SK-N-SH treated with all-trans-retinoic acid at 6 μM for 48 hours (cell line): Measurements from ENCODE around the gene TIA1.
"Not testable (repeated sequence)": the region's sequence is repeated elsewhere in the genome, so short reads cannot be mapped to it uniquely, and the experiment has no call there.

Experiments used
- ATAC-seq: fragments of 200-7000 bp; cut with Tn5 transposase; 3 replicates; pipeline ENCODE4 v1.9.1; 2020; ENCODE audit warnings: mild to moderate bottlenecking, moderate library complexity
- ARNTL ChIP-seq: fragments of 450-650 bp; formaldehyde crosslinking; IDR thresholded peaks from 2 replicates; pipeline ENCODE4 v1.5.0; 2020; ENCODE audit warnings: low read depth, mild to moderate bottlenecking, moderate library complexity, borderline replicate concordance
- BACH2 ChIP-seq: fragments of 250-450 bp; sonication (Bioruptor Pico); IDR thresholded peaks from 2 replicates; pipeline ENCODE4 v1.9.0; 2021; ENCODE audit warnings: mild to moderate bottlenecking, borderline replicate concordance
- CREB5 ChIP-seq: fragments of 250-450 bp; sonication (Bioruptor Pico); IDR thresholded peaks from 2 replicates; pipeline ENCODE4 v1.5.1; 2020; ENCODE audit warnings: low read depth, mild to moderate bottlenecking, moderate library complexity
- CSDC2 ChIP-seq: fragments of 250-450 bp; sonication (Bioruptor Pico); IDR thresholded peaks from 2 replicates; pipeline ENCODE4 v1.5.0; 2020; ENCODE audit warnings: mild to moderate bottlenecking, moderate library complexity
- CSRNP3 ChIP-seq: fragments of 250-450 bp; sonication (Bioruptor Pico); IDR thresholded peaks from 2 replicates; pipeline ENCODE4 v1.5.1; 2021; ENCODE audit warnings: mild to moderate bottlenecking, moderate library complexity
- ESRRG ChIP-seq: fragments of 250-450 bp; sonication (Bioruptor Pico); IDR thresholded peaks from 2 replicates; pipeline ENCODE4 v1.6.1; 2021; ENCODE audit warnings: mild to moderate bottlenecking
- GLIS3 ChIP-seq: fragments of 250-450 bp; sonication (Bioruptor Pico); IDR thresholded peaks from 2 replicates; pipeline ENCODE4 v1.5.0; 2020; ENCODE audit warnings: mild to moderate bottlenecking, moderate library complexity
- ISL1 ChIP-seq: fragments of 250-450 bp; sonication (Bioruptor Pico); IDR thresholded peaks from 2 replicates; pipeline ENCODE4 v2.1.2; 2022; ENCODE audit warnings: mild to moderate bottlenecking, moderate library complexity
- OSR1 ChIP-seq: fragments of 250-450 bp; sonication (Bioruptor Pico); IDR thresholded peaks from 2 replicates; pipeline ENCODE4 v1.8.0; 2022; ENCODE audit warnings: moderate library complexity, mild to moderate bottlenecking, inconsistent platforms
- PATZ1 ChIP-seq: fragments of 250-450 bp; sonication (Bioruptor Pico); IDR thresholded peaks from 2 replicates; pipeline ENCODE4 v1.8.0; 2020; ENCODE audit warnings: mild to moderate bottlenecking, moderate library complexity, borderline replicate concordance
- PPARA ChIP-seq: fragments of 250-450 bp; sonication (Bioruptor Pico); IDR thresholded peaks from 2 replicates; pipeline ENCODE4 v1.5.0; 2020; ENCODE audit warnings: mild to moderate bottlenecking, borderline replicate concordance
- RARB ChIP-seq: fragments of 250-450 bp; sonication (Bioruptor Pico); IDR thresholded peaks from 2 replicates; pipeline ENCODE4 v1.8.0; 2021; ENCODE audit warnings: mild to moderate bottlenecking, moderate library complexity
- SNAI2 ChIP-seq: fragments of 250-450 bp; sonication (Bioruptor Pico); IDR thresholded peaks from 2 replicates; pipeline ENCODE4 v1.5.0; 2020; ENCODE audit warnings: mild to moderate bottlenecking, moderate library complexity
- TCF4 ChIP-seq: fragments of 250-450 bp; sonication (Bioruptor Pico); IDR thresholded peaks from 2 replicates; pipeline ENCODE4 v1.8.0; 2021; ENCODE audit warnings: mild to moderate bottlenecking, moderate library complexity, borderline replicate concordance
- TOX ChIP-seq: fragments of 250-450 bp; sonication (Bioruptor Pico); IDR thresholded peaks from 2 replicates; pipeline ENCODE4 v1.8.0; 2021; ENCODE audit warnings: mild to moderate bottlenecking, moderate library complexity, borderline replicate concordance
- ZC3H10 ChIP-seq: fragments of 250-450 bp; sonication (Bioruptor Pico); IDR thresholded peaks from 2 replicates; pipeline ENCODE4 v1.5.1; 2021; ENCODE audit warnings: mild to moderate bottlenecking, moderate library complexity
- ZFP3 ChIP-seq: fragments of 250-450 bp; sonication (Bioruptor Pico); IDR thresholded peaks from 2 replicates; pipeline ENCODE4 v1.5.0; 2020; ENCODE audit warnings: mild to moderate bottlenecking, moderate library complexity
- ZFP30 ChIP-seq: fragments of 450-650 bp; formaldehyde crosslinking; IDR thresholded peaks from 2 replicates; pipeline ENCODE4 v1.5.0; 2022; ENCODE audit warnings: mild to moderate bottlenecking, moderate library complexity
- ZNF565 ChIP-seq: fragments of 450-650 bp; formaldehyde crosslinking; conservative IDR thresholded peaks from 2 replicates; pipeline ENCODE4 v1.5.0; 2020; ENCODE audit warnings: low read depth, mild to moderate bottlenecking, moderate library complexity
- ZNF70 ChIP-seq: fragments of 450-650 bp; formaldehyde crosslinking; IDR thresholded peaks from 2 replicates; pipeline ENCODE4 v1.5.0; 2020; ENCODE audit warnings: mild to moderate bottlenecking, moderate library complexity
- ZNF8 ChIP-seq: fragments of 450-650 bp; formaldehyde crosslinking; IDR thresholded peaks from 2 replicates; pipeline ENCODE4 v1.5.0; 2020; ENCODE audit warnings: mild to moderate bottlenecking, moderate library complexity
- TF ChIP-seq, protein P1 (sequence below): fragments of 250-450 bp; sonication (Bioruptor Pico); IDR thresholded peaks from 2 replicates; pipeline ENCODE4 v1.5.0; 2020; ENCODE audit warnings: mild to moderate bottlenecking, moderate library complexity
- TF ChIP-seq, protein P2 (sequence below): fragments of 250-450 bp; sonication (Bioruptor Pico); IDR thresholded peaks from 2 replicates; pipeline ENCODE4 v1.8.0; 2021; ENCODE audit warnings: low read depth, mild to moderate bottlenecking, moderate library complexity, borderline replicate concordance

Gene TIA1

GRCh38 chr2:70173520-70173919 lies 74.9 kb downstream of the TIA1 start:
- ATAC-seq, result no peak
- TF ChIP-seq ESRRG (CRISPR knock-in tag) (no peak), PPARA (no peak), ZC3H10 (CRISPR knock-in tag) (no peak), OSR1 (CRISPR knock-in tag) (no peak), CREB5 (CRISPR knock-in tag) (no peak), ARNTL (no peak), SNAI2 (CRISPR knock-in tag) (no peak), ZNF8 (CRISPR knock-in tag) (no peak), PATZ1 (CRISPR knock-in tag) (no peak), ISL1 (CRISPR knock-in tag) (no peak), ZFP30 (no peak), CSDC2 (CRISPR knock-in tag) (no peak), ZNF565 (no peak), BACH2 (CRISPR knock-in tag) (no peak), ZFP3 (no peak), GLIS3 (CRISPR knock-in tag) (no peak), TCF4 (CRISPR knock-in tag) (no peak), ZNF70 (CRISPR knock-in tag) (no peak)
- TF ChIP-seq, protein P1, sequence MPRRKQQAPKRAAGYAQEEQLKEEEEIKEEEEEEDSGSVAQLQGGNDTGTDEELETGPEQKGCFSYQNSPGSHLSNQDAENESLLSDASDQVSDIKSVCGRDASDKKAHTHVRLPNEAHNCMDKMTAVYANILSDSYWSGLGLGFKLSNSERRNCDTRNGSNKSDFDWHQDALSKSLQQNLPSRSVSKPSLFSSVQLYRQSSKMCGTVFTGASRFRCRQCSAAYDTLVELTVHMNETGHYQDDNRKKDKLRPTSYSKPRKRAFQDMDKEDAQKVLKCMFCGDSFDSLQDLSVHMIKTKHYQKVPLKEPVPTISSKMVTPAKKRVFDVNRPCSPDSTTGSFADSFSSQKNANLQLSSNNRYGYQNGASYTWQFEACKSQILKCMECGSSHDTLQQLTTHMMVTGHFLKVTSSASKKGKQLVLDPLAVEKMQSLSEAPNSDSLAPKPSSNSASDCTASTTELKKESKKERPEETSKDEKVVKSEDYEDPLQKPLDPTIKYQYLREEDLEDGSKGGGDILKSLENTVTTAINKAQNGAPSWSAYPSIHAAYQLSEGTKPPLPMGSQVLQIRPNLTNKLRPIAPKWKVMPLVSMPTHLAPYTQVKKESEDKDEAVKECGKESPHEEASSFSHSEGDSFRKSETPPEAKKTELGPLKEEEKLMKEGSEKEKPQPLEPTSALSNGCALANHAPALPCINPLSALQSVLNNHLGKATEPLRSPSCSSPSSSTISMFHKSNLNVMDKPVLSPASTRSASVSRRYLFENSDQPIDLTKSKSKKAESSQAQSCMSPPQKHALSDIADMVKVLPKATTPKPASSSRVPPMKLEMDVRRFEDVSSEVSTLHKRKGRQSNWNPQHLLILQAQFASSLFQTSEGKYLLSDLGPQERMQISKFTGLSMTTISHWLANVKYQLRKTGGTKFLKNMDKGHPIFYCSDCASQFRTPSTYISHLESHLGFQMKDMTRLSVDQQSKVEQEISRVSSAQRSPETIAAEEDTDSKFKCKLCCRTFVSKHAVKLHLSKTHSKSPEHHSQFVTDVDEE, result no peak
- TF ChIP-seq, protein P2, sequence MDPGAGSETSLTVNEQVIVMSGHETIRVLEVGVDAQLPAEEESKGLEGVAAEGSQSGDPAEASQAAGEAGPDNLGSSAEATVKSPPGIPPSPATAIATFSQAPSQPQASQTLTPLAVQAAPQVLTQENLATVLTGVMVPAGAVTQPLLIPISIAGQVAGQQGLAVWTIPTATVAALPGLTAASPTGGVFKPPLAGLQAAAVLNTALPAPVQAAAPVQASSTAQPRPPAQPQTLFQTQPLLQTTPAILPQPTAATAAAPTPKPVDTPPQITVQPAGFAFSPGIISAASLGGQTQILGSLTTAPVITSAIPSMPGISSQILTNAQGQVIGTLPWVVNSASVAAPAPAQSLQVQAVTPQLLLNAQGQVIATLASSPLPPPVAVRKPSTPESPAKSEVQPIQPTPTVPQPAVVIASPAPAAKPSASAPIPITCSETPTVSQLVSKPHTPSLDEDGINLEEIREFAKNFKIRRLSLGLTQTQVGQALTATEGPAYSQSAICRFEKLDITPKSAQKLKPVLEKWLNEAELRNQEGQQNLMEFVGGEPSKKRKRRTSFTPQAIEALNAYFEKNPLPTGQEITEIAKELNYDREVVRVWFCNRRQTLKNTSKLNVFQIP (CRISPR knock-in tag), result no peak
- TF ChIP-seq, all 23 proteins: peak for 0

DNA sequence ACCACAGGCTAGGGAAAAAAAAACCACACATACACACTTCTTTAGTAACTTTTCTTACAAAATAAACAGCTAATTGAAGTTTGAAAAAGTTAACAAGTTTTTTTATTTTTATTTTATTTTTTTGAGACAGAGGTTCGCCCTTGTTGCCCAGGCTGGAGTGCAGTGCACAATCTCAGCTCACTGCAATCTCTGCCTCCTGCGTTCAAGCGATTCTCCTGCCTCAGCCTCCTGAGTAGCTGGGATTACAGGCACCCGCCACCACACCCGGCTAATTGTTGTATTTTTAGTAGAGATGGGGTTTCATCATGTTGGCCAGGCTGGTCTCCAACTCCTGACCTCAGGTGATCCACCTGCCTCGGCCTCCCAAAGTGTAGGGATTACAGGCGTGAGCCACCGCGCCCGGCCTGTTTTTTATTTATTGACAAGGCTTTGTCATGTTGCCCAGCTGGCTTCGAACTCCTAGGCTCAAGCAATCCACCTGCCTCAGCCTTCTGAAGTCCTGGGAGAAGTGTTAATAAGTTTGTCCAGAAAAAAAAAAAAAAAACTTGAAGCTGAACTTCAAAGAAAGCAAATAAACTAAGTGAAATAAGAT lies 78.7 kb downstream of the TIA1 start:
- ATAC-seq, result not testable (repeated sequence)

- no peak for ATAC-seq
- TF ChIP-seq ZC3H10 (CRISPR knock-in tag) (no peak), ZNF70 (CRISPR knock-in tag) (no peak), RARB (CRISPR knock-in tag) (no peak), OSR1 (CRISPR knock-in tag) (no peak), TOX (CRISPR knock-in tag) (no peak), TCF4 (CRISPR knock-in tag) (no peak), PPARA (no peak), GLIS3 (CRISPR knock-in tag) (no peak), ZNF8 (CRISPR knock-in tag) (no peak), CSRNP3 (CRISPR knock-in tag) (no peak), CSDC2 (CRISPR knock-in tag) (no peak), ESRRG (CRISPR knock-in tag) (no peak), ZFP3 (no peak), BACH2 (CRISPR knock-in tag) (no peak)
- TF ChIP-seq, protein P2 (CRISPR knock-in tag), result no peak
- TF ChIP-seq, protein P1, result no peak
These were observed 87.3 kb downstream of the TIA1 start for GRCh38 chr2:70161069-70161534.
